ENCODE measurements around the gene SUGCT. TPM values are rescaled to one million over a fixed set of nuclear protein-coding genes. Genes with fewer than 3 reads are reported as not detected.

The SUGCT gene
- total and polyA plus RNA-seq, 2 of the 13 experiments (the other 11 are each of a cell fraction or from before 2014, with no cell fraction given): 10.1 to 22.2 TPM

DNA sequence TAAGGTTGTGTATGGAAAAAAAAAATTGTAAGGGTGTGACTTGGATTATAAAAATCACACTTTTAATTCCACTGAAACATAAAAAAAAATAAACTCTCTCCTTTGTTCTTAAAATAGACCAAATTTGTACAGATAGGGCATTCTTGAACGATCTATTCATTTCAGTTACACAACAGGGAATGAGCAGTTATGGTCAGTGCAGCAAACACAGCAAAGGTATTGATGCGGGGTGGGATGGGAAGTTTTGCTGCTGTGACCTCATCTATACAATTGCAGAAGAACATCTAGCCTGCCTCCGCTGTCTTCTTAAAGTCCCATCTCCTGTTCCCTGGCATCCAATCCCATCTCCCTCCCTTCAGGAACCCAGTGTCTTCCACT is 580.2 kb downstream of the SUGCT start:
- Histone ChIP-seq H3K4me1 (ENCODE audit: insufficient read depth, low read length) (peaks cover 16% of the 10 kb centered on the region), H4K20me1 (ENCODE audit: insufficient read depth, low read length) (no peaks in the 10 kb centered on the region), H3K27ac (ENCODE audit: extremely low read length, insufficient read depth, low read length) (no peak overlapping the region), H3K4me3 (replicated peaks in 1 of 3; ENCODE audit: insufficient read depth in 1 of 3, low read depth in 2 of 3, low read length in 3 of 3) (no peak overlapping the region), H2AFZ (ENCODE audit: low read length) (no peak overlapping the region), H3K9ac (ENCODE audit: insufficient read depth, low read depth, low read length) (no peak overlapping the region), H3K4me2 (ENCODE audit: low read depth, low read length) (no peak overlapping the region), H3K36me3 (replicated peaks in 1 of 2; ENCODE audit: control insufficient read depth in 1 of 2, insufficient read depth in 2 of 2, low read length in 2 of 2) (no peaks in the 10 kb centered on the region), H3K79me2 (ENCODE audit: insufficient read depth, low read length) (no peaks in the 10 kb centered on the region), H3K9me3 (ENCODE audit: low read length) (no peaks in the 10 kb centered on the region), H3K27me3 (ENCODE audit: control insufficient read depth in 1 of 2, insufficient read depth in 2 of 2, low read length in 2 of 2) (no peaks in the 10 kb centered on the region)
- FAIRE-seq (no peak), DNase-seq (ENCODE audit: low spot score) (no peak), ATAC-seq (no peak)
- BruUV-seq (replicated peaks): no TSS peak
- POLR2A ChIA-PET: no interaction called here
- 89% methylated on average over 3 of the region's 3 CpGs for WGBS (ENCODE audit: low lambda C conversion rate)
- intact Hi-C loops (cut with micrococcal nuclease; ENCODE audit: unreplicated experiment): no loop called here
- TF ChIP-seq YEATS4 (CRISPR knock-in tag; IDR thresholded peaks at IDR 0.05; ENCODE audit: borderline replicate concordance) (no peak), DR1 (CRISPR knock-in tag; IDR thresholded peaks at IDR 0.05) (no peak), BORCS8-MEF2B (CRISPR knock-in tag; IDR thresholded peaks at IDR 0.05) (no peak), KDM1A (CRISPR knock-in tag; IDR thresholded peaks at IDR 0.05) (no peak), NFYC (CRISPR knock-in tag; IDR thresholded peaks at IDR 0.05) (no peak)
- CTCF ChIA-PET (ENCODE audit: low intra/inter-chr PET ratio, low total read pairs): no interaction called here
- in situ Hi-C loops (cut with HindIII; ENCODE audit: extremely low pct_ligation_motif_present, low pct_unique_long_range_greater_than_20kb): no loop called here

DNA sequence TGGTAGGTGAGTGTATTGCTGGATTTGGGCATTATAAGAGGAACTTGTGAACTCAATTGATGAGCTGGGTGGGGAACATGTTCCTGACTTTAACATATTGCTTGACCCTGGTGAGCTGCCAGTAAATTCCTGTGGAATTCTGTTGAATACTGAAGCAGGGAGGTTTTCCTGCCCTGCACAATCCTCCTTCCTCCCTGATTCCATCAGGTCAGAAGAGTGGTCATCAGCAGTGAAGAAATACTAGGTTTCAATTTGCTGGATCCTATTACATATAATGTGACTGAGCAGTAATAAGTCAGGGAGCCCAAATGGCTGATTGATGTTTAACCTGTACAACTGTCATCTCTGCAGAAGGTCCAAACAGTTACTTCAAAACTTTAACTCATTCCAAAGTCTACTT is 581.2 kb downstream of the SUGCT start:
- CTCF ChIA-PET (ENCODE audit: low intra/inter-chr PET ratio, low total read pairs): no interaction called here
- FAIRE-seq: no peak
- H2AFZ ChIP-seq (ENCODE audit: low read length): no peak overlapping the region

More for the DNA sequence above, 581.2 kb downstream of the SUGCT start:
- H3K79me2 ChIP-seq (ENCODE audit: insufficient read depth, low read length): no peaks in the 10 kb centered on the region
- no peaks in the 10 kb centered on the region for H3K9me3 ChIP-seq (ENCODE audit: low read length)
- no TSS peak for BruUV-seq (replicated peaks)
- no peaks in the 10 kb centered on the region for H3K36me3 ChIP-seq (replicated peaks in 1 of 2; ENCODE audit: control insufficient read depth in 1 of 2, insufficient read depth in 2 of 2, low read length in 2 of 2)
- H3K27ac ChIP-seq (ENCODE audit: extremely low read length, insufficient read depth, low read length): no peak overlapping the region
- TF ChIP-seq TARDBP (CRISPR knock-in tag; IDR thresholded peaks at IDR 0.05) (no peak), ZC3H4 (CRISPR knock-in tag; IDR thresholded peaks at IDR 0.05; ENCODE audit: borderline replicate concordance) (no peak), DPF2 (CRISPR knock-in tag; IDR thresholded peaks at IDR 0.05; ENCODE audit: borderline replicate concordance, low read depth) (no peak), ZNF263 (CRISPR knock-in tag; IDR thresholded peaks at IDR 0.05) (peak; percentile 34; the same call in 1 of the 2 replicates), GTF3A (CRISPR knock-in tag; conservative IDR thresholded peaks at IDR 0.05) (no peak), ZNF484 (CRISPR knock-in tag; IDR thresholded peaks at IDR 0.05; ENCODE audit: borderline replicate concordance, low read depth) (no peak)
- TF ChIP-seq, protein P1, sequence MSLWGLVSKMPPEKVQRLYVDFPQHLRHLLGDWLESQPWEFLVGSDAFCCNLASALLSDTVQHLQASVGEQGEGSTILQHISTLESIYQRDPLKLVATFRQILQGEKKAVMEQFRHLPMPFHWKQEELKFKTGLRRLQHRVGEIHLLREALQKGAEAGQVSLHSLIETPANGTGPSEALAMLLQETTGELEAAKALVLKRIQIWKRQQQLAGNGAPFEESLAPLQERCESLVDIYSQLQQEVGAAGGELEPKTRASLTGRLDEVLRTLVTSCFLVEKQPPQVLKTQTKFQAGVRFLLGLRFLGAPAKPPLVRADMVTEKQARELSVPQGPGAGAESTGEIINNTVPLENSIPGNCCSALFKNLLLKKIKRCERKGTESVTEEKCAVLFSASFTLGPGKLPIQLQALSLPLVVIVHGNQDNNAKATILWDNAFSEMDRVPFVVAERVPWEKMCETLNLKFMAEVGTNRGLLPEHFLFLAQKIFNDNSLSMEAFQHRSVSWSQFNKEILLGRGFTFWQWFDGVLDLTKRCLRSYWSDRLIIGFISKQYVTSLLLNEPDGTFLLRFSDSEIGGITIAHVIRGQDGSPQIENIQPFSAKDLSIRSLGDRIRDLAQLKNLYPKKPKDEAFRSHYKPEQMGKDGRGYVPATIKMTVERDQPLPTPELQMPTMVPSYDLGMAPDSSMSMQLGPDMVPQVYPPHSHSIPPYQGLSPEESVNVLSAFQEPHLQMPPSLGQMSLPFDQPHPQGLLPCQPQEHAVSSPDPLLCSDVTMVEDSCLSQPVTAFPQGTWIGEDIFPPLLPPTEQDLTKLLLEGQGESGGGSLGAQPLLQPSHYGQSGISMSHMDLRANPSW (CRISPR knock-in tag; IDR thresholded peaks at IDR 0.05; ENCODE audit: borderline replicate concordance): no peak
- no peak overlapping the region for H3K4me3 ChIP-seq (replicated peaks in 1 of 3; ENCODE audit: insufficient read depth in 1 of 3, low read depth in 2 of 3, low read length in 3 of 3)
- no peak overlapping the region for H3K4me2 ChIP-seq (ENCODE audit: low read depth, low read length)
- DNase-seq (ENCODE audit: low spot score) (no peak), ATAC-seq (0 out of 3 replicates have a peak, but pooled peaks have one; percentile 24)
- in situ Hi-C loops (cut with HindIII; ENCODE audit: extremely low pct_ligation_motif_present, low pct_unique_long_range_greater_than_20kb): no loop called here
- H4K20me1 ChIP-seq (ENCODE audit: insufficient read depth, low read length): no peaks in the 10 kb centered on the region
- intact Hi-C loops (cut with micrococcal nuclease; ENCODE audit: unreplicated experiment): no loop called here
- no peak overlapping the region for H3K9ac ChIP-seq (ENCODE audit: insufficient read depth, low read depth, low read length)
- no peaks in the 10 kb centered on the region for H3K27me3 ChIP-seq (ENCODE audit: control insufficient read depth in 1 of 2, insufficient read depth in 2 of 2, low read length in 2 of 2)
- peaks cover 16% of the 10 kb centered on the region for H3K4me1 ChIP-seq (ENCODE audit: insufficient read depth, low read length)
- POLR2A ChIA-PET: no interaction called here
